Neural crest cell (in vitro differentiated cells): ENCODE data around the gene BGN. TPM values are rescaled to one million over a fixed set of nuclear protein-coding genes. Genes with fewer than 3 reads are reported as not detected.
A peak's percentile ranks its signal among the peaks of the same experiment; 100 is the strongest.

Experiments
- DNase-seq: peaks from one replicate; pipeline ENCODE4 v3.0.0; 2021; ENCODE audit warnings: low read depth, mixed read lengths, low spot score
- H3K27ac Mint-ChIP-seq: one replicate; pipeline ENCODE4 v1.8.0; 2021; ENCODE audit warnings: mild to moderate bottlenecking, mixed read lengths; ENCODE audit not compliant: unreplicated experiment
- H3K27me3 Mint-ChIP-seq: 2 replicates; pipeline ENCODE4 v1.8.0; 2021; ENCODE audit warnings: low read depth, mild to moderate bottlenecking, mixed read lengths
- H3K36me3 Mint-ChIP-seq: 2 replicates; pipeline ENCODE4 v1.8.0; 2021; ENCODE audit warnings: low read depth, mild to moderate bottlenecking, mixed read lengths
- H3K4me1 Mint-ChIP-seq: 2 replicates; pipeline ENCODE4 v1.8.0; 2021; ENCODE audit warnings: mixed read lengths
- H3K4me3 Mint-ChIP-seq: one replicate; pipeline ENCODE4 v1.8.0; 2021; ENCODE audit warnings: mild to moderate bottlenecking, mixed read lengths
- H3K9me3 Mint-ChIP-seq: 2 replicates; pipeline ENCODE4 v1.8.0; 2021; ENCODE audit warnings: mixed read lengths
- CTCF ChIP-seq: fragments of 200-600 bp; sonication (generic); conservative IDR thresholded peaks from 2 replicates; pipeline ENCODE4 v1.5.0; 2021; ENCODE audit warnings: antibody characterized with exemption, mild to moderate bottlenecking
- total RNA-seq: library from RNA; stranded (reverse); gene quantifications from 2 replicates; pipeline ENCODE4 v1.2.1, GENCODE V29; 2021

Gene BGN
- total RNA-seq, 1 donor from 2014 or later, result 80.6 TPM

GRCh38 chrX:153516073-153516472 is 21.3 kb downstream of the BGN start:
- H3K4me3 Mint-ChIP-seq, result no peak overlapping the region
- H3K4me1 Mint-ChIP-seq, result peaks cover 3% of the 10 kb centered on the region
- DNase-seq, result no peak
- no peak overlapping the region for H3K27ac Mint-ChIP-seq
- no peaks in the 10 kb centered on the region for H3K9me3 Mint-ChIP-seq
- H3K27me3 Mint-ChIP-seq, result peaks cover 56% of the 10 kb centered on the region
- peaks cover 4% of the 10 kb centered on the region for H3K36me3 Mint-ChIP-seq
- no peak for TF ChIP-seq CTCF

GRCh38 chrX:153517423-153517822 is 22.6 kb downstream of the BGN start, which contains the start of gene ATP2B3:
Gene ATP2B3 (plus strand): TSS chrX:153517642. CDS start chrX:153536248, 18,606 bp downstream.
- Mint-ChIP-seq H3K27ac (no peak within 1 kb of the TSS), H3K4me3 (peak within 1 kb of the TSS; percentile 27), H3K9me3 (no peaks in the 10 kb centered on the region), H3K4me1 (peaks cover 3% of the 10 kb centered on the region), H3K36me3 (peaks cover 4% of the 10 kb centered on the region), H3K27me3 (peaks cover 68% of the 10 kb centered on the region)
- TF ChIP-seq CTCF, result no peak
- no peak for DNase-seq

- H3K9me3 Mint-ChIP-seq, result no peaks in the 10 kb centered on the region
- peaks cover 4% of the 10 kb centered on the region for H3K36me3 Mint-ChIP-seq
- no peak overlapping the region for H3K27ac Mint-ChIP-seq
- peaks cover 3% of the 10 kb centered on the region for H3K4me1 Mint-ChIP-seq
- peaks cover 75% of the 10 kb centered on the region for H3K27me3 Mint-ChIP-seq
- no peak for DNase-seq
- peak overlapping the region; percentile 27 for H3K4me3 Mint-ChIP-seq
- no peak for TF ChIP-seq CTCF
These were observed 23.4 kb downstream of the BGN start for GRCh38 chrX:153517946-153518834.

- Mint-ChIP-seq H3K36me3 (peaks cover 4% of the 10 kb centered on the region), H3K9me3 (no peaks in the 10 kb centered on the region), H3K4me3 (no peak overlapping the region), H3K27ac (no peak overlapping the region), H3K27me3 (peaks cover 73% of the 10 kb centered on the region), H3K4me1 (peaks cover 3% of the 10 kb centered on the region)
- no peak for TF ChIP-seq CTCF
- no peak for DNase-seq
These were observed 24.9 kb downstream of the BGN start for GRCh38 chrX:153519569-153520286.

- DNase-seq, result no peak
These were observed 25.6 kb downstream of the BGN start for GRCh38 chrX:153520287-153520917.

More at GRCh38 chrX:153520287-153520917, 25.6 kb downstream of the BGN start:
- Mint-ChIP-seq H3K9me3 (no peaks in the 10 kb centered on the region), H3K4me1 (peaks cover 3% of the 10 kb centered on the region), H3K4me3 (no peak overlapping the region), H3K27me3 (peaks cover 67% of the 10 kb centered on the region), H3K36me3 (peaks cover 4% of the 10 kb centered on the region), H3K27ac (no peak overlapping the region)
- no peak for TF ChIP-seq CTCF
